Measurements from ENCODE around the gene CDCA5.
A peak's percentile ranks its signal among the peaks of the same experiment; 100 is the strongest.
"Not testable (repeated sequence)": the region's sequence is repeated elsewhere in the genome, so short reads cannot be mapped to it uniquely, and the experiment has no call there.

CDCA5 gene

DNA sequence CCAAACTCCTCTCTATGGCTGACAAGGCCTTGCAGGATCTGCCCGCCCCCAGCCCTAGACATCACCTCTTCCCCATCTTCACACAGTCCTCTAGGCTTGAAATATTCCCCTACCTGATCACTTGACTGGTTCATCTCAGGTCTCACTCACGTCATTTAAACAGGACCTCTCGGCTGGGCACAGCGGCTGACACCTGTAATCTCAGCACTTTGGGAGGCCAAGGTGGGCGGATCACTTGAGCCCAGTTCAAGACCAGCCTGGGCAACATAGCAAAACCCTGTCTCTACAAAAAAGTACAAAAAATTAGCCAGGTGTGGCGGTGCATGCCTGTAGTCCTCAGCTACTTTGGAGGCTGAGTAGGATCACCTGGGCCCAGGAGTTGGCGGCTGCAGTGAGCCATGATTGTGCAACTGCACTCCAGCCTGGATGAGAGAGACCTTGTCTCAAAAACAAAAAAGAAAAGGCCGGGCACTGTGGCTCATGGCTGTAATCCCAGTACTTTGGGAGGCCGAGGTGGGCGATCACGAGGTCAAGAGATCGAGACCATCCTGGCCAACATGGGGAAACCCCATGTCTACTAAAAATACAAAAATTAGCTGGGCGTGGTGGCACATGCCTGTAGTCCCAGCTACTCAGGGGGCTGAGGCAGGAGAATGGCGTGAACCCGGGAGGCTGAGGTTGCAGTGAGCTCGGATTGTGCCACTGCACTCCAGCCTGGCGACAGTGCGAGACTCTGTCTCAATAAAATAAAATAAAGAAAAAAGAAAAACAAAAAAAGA is 35.2 kb upstream of the CDCA5 start:
- not testable (repeated sequence) for DNase-seq (ENCODE audit: low spot score)

GRCh38 chr11:65118097-65118837 is 34.4 kb upstream of the CDCA5 start:
- no peak for DNase-seq (ENCODE audit: low spot score)

DNA sequence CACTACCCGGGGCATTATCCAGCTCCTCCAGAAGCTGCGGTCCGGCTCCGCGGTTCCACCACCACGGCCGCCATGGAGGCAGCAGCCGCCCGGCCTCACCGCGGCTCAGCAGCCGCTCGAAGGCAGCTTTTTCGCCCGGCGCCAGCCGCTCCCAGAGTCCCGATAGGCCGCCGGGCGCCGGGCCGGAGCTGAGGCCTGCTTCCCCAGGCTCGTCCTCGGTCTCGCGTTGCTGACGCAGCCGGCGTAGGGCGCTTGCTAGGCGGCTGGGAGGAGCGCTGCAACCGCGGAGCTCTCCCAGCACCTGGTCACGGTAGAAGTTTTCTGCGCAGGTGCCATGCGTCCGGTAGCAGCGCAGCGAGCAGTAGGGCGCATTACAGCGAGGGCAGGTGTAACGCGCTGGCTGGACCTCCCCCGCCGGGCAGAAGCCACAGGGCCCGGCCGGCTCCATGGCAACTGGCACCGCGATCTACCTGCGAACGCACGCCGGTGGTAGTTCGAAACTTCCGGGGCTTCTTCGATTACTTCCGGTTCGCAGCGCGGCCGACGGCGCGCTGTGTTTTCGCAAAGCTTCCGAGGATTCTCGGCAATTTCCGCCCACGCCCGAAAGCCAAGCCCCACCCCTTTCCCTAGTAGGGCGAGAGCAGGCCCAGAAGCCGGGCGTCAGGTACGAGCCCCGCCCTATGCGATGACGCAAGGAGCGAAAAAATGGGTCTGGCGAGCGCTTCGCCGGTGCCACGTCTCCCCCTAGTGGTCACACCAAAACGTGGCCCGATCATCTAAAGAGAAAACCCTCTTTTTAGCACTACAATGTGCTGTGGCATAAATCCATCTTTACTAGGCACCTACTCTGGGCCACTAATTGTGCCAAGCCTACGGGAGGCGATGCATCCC is 33.6 kb upstream of the CDCA5 start, which contains the start of gene ZNHIT2:
ZNHIT2 (minus strand) TSS at position 496 of the 891 bp plus-strand sequence; CDS start at position 448, 48 bp downstream.
- peak; percentile 96 for DNase-seq (ENCODE audit: low spot score)

- DNase-seq (ENCODE audit: low spot score): peak; percentile 28
These were observed 32.7 kb upstream of the CDCA5 start for GRCh38 chr11:65116370-65117205.

DNA sequence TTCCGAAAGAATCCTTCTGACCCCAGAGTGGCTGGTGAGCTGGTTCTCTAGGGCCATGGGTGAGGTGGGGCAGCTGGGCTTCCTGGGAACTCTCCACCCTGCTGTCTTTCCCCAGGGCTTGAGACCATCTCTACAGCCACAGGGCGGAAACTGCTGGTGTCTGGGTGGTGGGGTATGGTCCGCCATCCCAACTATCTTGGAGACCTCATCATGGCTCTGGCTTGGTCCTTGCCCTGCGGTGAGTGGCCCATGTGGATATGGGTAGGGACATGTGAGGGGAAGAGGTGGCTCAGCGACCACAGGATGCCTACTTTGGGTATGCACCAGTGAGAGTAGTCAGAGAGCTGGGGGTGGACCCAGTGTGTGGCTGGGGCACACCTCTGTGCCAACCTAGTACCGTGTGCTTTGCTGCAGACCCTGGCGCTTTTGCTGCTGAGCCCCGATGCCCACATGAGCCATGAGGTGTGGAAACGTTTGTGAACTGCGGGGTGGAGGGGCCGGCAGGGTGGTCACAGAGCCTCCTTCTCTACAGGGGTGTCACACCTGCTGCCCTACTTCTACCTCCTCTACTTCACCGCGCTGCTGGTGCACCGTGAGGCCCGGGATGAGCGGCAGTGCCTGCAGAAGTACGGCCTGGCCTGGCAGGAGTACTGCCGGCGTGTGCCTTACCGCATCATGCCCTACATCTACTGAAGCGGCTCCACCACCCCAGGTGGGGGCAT is 31.7 kb upstream of the CDCA5 start:
- no peak for DNase-seq (ENCODE audit: low spot score)

DNA sequence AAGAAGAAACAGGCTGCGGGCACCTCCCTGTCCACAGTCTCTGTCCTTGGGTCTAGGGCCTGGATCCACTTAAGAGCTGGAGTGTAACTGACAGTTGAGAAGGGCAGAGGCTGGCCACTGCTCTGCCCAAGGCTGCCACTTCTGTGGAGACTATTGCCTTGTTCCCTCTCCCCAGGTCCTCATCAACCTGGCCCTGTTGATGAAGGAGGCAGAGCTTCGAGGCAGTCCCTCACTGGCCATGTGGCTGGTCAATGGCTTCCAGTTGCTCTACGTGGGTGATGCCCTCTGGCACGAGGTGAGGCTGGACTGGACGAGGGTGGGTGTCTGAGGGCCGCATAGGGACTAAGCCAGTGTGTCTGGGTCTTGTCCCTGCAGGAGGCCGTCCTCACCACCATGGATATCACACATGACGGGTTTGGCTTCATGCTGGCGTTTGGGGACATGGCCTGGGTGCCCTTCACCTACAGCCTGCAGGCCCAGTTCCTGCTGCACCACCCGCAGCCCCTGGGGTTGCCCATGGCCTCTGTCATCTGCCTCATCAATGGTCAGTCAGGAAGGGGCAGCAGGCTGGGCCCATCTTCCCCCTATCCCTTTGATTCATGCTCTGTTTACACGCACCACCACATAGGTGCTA is 30.8 kb upstream of the CDCA5 start:
- DNase-seq (ENCODE audit: low spot score): no peak

DNA sequence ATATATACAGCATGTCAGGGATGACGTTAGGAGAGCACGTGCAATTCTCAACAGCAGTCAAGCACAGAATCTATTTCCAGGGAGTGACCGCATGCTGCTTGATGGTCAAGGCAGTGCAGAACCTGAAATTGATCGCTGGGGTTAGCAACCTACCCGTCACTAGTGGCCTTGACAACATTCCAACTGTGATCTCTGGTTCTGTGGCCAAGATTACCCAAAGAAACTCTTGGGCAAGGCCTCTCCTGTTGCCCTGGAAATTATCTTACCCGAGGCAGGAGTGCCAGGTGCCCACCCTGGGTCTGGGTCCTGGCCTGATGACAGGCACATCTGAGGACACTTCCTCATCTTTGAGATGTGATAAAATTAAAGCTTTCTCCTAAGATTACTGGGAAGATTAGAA is 30.0 kb upstream of the CDCA5 start:
- DNase-seq (ENCODE audit: low spot score): no peak

- no peak for DNase-seq (ENCODE audit: low spot score)
These were observed 29.5 kb upstream of the CDCA5 start for GRCh38 chr11:65113361-65113756.

DNA sequence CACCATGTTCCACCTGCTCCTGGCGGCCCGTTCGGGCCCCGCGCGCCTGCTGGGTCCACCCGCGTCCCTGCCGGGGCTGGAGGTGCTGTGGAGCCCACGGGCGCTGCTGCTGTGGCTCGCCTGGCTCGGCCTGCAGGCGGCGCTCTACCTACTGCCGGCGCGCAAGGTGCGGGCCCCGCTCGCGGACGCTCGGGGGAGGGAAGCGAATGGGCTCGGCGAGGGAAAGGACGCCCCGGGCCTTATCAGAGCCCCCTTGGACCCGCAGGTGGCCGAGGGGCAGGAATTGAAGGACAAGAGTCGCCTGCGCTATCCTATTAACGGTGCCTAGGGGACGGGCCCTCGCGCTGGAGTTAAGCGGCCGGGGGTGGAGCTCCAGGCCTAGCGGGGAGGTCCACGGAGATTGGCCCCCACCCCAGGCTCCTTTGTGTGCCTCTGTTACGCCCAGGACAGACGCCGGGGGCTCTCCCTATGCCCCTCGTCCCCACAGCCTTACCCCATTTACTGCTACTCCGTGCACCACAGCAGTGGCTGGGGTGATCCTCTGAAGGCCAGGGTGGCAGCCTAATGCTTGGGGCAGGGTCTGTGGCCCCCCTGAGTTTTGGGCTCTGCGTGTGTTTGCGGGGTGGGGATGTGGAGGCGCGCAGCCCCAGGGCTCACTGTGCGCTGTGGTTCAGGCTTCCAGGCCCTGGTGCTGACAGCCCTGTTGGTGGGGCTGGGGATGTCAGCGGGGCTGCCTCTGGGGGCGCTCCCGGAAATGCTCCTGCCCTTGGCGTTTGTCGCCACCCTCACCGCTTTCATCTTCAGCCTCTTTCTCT is 28.9 kb upstream of the CDCA5 start:
- DNase-seq (ENCODE audit: low spot score): peak; percentile 45

DNA sequence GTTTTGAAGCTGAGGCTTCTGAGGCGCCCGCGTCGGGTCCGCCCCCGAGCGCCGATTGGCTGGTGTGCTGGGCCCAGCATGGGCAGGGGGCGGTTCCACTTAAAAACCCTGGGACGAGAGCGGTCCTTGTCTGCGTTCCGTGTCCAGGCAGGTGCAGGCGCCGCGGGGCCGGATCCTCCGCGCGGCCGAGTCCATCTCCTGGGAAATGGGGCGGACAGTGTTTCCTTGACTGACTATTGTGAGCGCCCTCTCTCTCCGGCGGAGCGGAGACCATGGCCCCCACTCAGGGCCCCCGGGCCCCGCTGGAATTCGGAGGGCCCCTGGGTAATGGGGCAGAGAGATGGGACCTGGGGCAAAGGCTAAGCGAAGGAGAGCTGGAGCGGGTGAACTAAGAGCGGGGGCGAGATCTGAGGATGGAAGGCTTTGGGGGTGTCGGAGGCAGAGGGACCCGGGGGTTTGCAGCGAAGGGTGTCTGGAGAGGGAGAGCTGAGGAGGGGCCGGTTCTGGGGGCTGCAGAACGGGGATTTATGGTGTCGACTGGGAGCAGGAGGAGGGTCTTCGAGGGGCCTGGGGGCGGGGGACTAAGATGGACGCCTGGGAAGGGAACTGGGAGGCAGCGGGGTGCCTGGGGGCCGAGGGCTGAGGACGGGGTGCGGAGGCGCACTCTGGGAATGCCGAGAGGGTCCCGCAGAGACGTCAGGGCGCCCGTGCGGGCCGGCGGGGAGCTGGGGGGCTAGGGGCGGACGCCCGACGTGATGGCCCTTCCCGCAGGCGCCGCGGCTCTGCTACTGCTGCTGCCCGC is 28.1 kb upstream of the CDCA5 start, which contains the start of gene TM7SF2:
TM7SF2 (plus strand) TSS at position 129 of the 802 bp plus-strand sequence; CDS start at position 273, 144 bp downstream.
- DNase-seq (ENCODE audit: low spot score): peak; percentile 96

DNA sequence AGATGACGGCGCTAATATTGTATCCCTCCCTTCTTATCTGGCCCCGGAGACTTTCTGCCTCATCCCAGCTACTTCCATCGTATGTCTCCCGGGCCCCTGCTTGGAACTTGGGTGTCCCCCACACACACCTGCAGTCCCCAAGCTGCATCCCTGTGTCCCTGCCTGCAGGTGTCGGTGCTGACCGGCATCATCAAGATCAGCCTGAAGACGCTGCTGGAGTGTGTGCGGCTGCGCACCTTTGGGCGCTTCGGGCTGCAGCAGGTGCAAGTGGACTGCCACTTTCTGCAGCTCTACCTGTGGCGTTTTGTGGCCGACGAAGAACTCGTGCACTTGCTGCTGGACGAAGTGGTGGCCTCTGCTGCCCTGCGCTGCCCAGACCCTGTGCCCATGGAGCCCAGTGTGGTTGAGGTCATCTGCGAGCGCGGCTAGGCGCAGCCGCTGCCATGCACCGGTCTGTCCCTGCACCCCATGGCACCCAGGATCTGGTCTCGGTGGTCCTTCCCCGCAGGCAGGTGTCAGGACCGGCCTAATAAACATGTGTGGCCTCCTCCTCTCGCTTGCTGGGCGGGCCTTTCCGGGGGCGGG is 27.4 kb upstream of the CDCA5 start:
- DNase-seq (ENCODE audit: low spot score): no peak

DNA sequence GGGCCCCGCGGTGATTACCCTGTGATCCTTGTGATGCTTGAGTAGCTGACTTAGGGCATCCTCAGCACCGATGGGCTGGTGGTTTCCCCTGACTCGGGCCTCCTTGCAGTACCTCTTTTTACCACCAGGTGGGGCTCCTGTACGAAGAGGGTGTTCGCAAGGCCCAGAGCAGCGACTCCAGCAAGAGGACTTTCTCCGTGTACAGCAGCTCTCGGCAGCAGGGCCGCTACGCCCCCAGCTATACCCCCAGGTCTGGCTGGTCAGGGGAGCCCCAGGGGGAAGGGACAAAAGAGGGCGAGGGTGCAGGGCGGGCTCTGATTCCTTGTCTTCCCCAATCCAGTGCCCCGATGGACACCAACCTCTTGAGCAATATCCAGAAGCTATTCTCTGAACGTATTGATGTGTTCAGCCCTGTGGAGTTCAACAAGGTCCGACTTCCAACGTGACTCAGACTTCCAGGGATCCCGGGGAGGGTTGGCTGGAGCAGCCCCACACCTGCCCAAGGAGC is 26.6 kb upstream of the CDCA5 start:
- peak; percentile 86 for DNase-seq (ENCODE audit: low spot score)

DNA sequence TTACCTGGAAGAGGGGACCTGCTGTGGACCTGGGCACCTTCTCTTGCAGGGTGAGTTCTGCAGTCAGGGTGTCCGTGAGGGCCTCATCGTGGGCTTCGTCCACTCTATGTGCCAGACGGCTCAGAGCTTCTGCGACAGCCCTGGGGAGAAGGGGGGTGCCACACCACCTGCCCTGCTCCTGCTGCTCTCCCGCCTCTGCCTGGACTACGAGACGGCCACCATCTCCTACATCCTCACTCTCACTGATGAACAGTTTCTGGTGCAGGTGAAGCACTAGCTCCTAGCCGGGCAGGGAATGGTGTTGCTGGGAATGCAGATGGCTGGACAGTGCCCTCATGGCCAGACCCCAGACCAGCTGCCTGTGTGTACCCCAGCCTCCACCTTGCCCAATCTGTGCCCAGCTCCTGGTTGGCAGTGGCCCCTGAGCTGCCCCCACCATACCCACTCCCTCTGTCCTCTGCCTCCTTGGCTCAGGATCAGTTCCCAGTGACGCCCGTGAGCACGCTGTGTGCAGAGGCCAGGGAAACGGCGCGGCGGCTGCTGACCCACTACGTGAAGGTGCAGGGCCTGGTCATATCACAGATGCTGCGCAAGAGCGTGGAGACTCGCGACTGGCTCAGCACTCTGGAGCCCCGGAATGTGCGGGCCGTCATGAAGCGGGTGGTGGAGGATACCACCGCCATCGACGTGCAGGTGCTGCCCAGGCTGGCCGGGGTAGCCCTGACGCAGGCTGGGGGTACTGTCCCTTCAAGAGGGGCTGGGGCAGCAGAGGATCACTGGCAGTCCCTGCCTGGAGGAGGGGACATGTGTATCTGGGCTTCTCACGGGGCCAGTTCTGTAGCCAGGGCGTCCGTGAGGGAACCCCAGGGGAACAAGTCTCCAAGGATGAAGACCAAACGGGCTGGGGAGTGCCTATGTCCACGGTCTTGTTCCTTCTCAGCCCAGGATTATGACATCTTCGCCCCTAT is 25.7 kb upstream of the CDCA5 start:
- DNase-seq (ENCODE audit: low spot score): no peak

DNA sequence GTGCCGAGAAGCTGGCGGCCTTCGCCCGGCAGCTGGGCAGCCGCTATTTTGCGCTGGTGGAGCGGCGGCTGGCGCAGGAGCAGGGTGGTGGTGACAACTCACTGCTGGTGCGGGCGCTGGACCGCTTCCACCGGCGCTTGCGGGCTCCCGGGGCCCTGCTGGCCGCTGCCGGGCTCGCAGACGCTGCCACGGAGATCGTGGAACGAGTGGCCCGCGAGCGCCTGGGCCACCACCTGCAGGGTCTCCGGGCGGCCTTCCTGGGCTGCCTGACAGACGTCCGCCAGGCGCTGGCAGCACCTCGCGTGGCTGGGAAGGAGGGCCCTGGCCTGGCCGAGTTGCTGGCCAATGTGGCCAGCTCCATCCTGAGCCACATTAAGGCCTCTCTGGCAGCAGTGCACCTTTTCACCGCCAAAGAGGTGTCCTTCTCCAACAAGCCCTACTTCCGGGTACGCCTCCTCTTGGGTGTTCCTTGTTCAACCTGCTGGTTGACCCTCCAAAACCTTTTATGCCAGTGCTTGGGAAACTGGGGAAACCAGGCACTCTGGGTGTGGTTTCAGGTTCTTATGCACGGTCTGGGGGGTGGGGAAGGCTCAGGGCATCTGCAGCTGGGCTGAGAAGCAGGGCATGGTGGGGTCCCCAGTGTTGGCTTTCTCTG is 24.8 kb upstream of the CDCA5 start:
- DNase-seq (ENCODE audit: low spot score): no peak

- DNase-seq (ENCODE audit: low spot score): no peak
These were observed 24.1 kb upstream of the CDCA5 start for GRCh38 chr11:65107751-65108468.

All from AG08395 (cell line).